Endodermal cell (in vitro differentiated cells): ENCODE results near the gene TBCEL. TPM values are rescaled to one million over a fixed set of nuclear protein-coding genes. Genes with fewer than 3 reads are reported as not detected.

Experiments
- DNase-seq: peaks from one replicate; pipeline ENCODE4 v3.0.0-alpha.2; 2017
- H3K27ac ChIP-seq: 2 replicates; pipeline ENCODE4 v1.5.1; 2013; ENCODE audit warnings: mild to moderate bottlenecking, low read depth, low read length, moderate library complexity
- H3K27me3 ChIP-seq: 2 replicates; pipeline ENCODE4 v1.6.1; 2013; ENCODE audit warnings: mild to moderate bottlenecking, low read length, moderate library complexity; ENCODE audit not compliant: insufficient read depth, control insufficient read depth, poor library complexity, severe bottlenecking
- H3K36me3 ChIP-seq: 2 replicates; pipeline ENCODE4 v1.7.0; 2013; ENCODE audit warnings: mild to moderate bottlenecking, low read length, moderate library complexity; ENCODE audit not compliant: control insufficient read depth, insufficient read depth
- H3K4me1 ChIP-seq: one replicate; pipeline ENCODE4 v1.7.0; 2013; ENCODE audit warnings: low read length; ENCODE audit not compliant: control insufficient read depth, insufficient read depth
- H3K4me3 ChIP-seq: 2 replicates; pipeline ENCODE4 v1.5.1; 2013; ENCODE audit warnings: mild to moderate bottlenecking, low read length, moderate library complexity
- H3K9ac ChIP-seq: 2 replicates; pipeline ENCODE4 v1.6.1; 2013; ENCODE audit warnings: mild to moderate bottlenecking, low read length, moderate library complexity; ENCODE audit not compliant: poor library complexity, severe bottlenecking; ENCODE audit errors: extremely low read depth
- H3K9me3 ChIP-seq: 2 replicates; pipeline ENCODE4 v1.6.1; 2013; ENCODE audit warnings: mild to moderate bottlenecking, low read length, moderate library complexity; ENCODE audit not compliant: control insufficient read depth
- H3K27ac Mint-ChIP-seq: 2 replicates; pipeline ENCODE4 v1.8.0; 2020; ENCODE audit warnings: mixed read lengths
- H3K27me3 Mint-ChIP-seq: 2 replicates; pipeline ENCODE4 v1.8.0; 2021; ENCODE audit warnings: mild to moderate bottlenecking, mixed read lengths; ENCODE audit not compliant: insufficient read depth
- H3K36me3 Mint-ChIP-seq: 2 replicates; pipeline ENCODE4 v1.8.0; 2020; ENCODE audit warnings: low read depth, mixed read lengths
- H3K4me1 Mint-ChIP-seq: 2 replicates; pipeline ENCODE4 v1.8.0; 2020; ENCODE audit warnings: mixed read lengths
- H3K4me3 Mint-ChIP-seq: 2 replicates; pipeline ENCODE4 v1.8.0; 2020; ENCODE audit warnings: mild to moderate bottlenecking, moderate library complexity, mixed read lengths
- H3K9me3 Mint-ChIP-seq: 2 replicates; pipeline ENCODE4 v1.8.0; 2020; ENCODE audit warnings: mild to moderate bottlenecking, mixed read lengths
- CTCF ChIP-seq: fragments of 200-600 bp; sonication (generic); conservative IDR thresholded peaks from 2 replicates; pipeline ENCODE4 v1.5.0; 2021; ENCODE audit warnings: antibody characterized with exemption, mild to moderate bottlenecking
- WGBS, 2 experiments: methylation state at CpG; one replicate each; pipeline versions ENCODE4 v1.1.5 to v1.1.7; 2013; ENCODE audit warnings: missing lambda C conversion rate in 2 of 2, mixed read lengths in 1 of 2; ENCODE audit not compliant: insufficient coverage in 1 of 2, insufficient read length in 1 of 2; 5-methylcytosine and 5-hydroxymethylcytosine counted together
- total RNA-seq, 2 donors: library from RNA; stranded (reverse); fragmentation: NEBNext Ultra II Directional in 1 of 2; extraction: Animal tissue kit (Norgen Biotek cat#: 25700) in 1 of 2; gene quantifications; 2 replicates in 1 of 2; 3 replicates in 1 of 2; pipeline ENCODE4 v1.2.1, GENCODE V29; 2021

Gene TBCEL
- total RNA-seq, 2 donors from 2014 or later = 23.5 to 26.1 TPM

GRCh38 chr11:121063728-121064127, 39.8 kb downstream of the TBCEL start:
- Mint-ChIP-seq H3K27me3 (no peaks in the 10 kb centered on the region), H3K4me1 (no peaks in the 10 kb centered on the region), H3K27ac (no peak overlapping the region), H3K36me3 (peaks cover 50% of the 10 kb centered on the region), H3K4me3 (no peak overlapping the region), H3K9me3 (no peaks in the 10 kb centered on the region)
- no peaks in the 10 kb centered on the region for H3K27me3 ChIP-seq
- no peak overlapping the region for H3K9ac ChIP-seq
- peak; percentile 75 for TF ChIP-seq CTCF
- H3K4me1 ChIP-seq = no peaks in the 10 kb centered on the region
- no peaks in the 10 kb centered on the region for H3K9me3 ChIP-seq
- 86% methylated on average over 2 of the region's 2 CpGs; no CpG with 5 or more reads in 1 of the 2 experiments for WGBS, 2 experiments
- peaks cover 54% of the 10 kb centered on the region for H3K36me3 ChIP-seq
- peak; percentile 42 for DNase-seq
- H3K4me3 ChIP-seq = no peak overlapping the region
- no peak overlapping the region for H3K27ac ChIP-seq

GRCh38 chr11:121066623-121067022, 42.7 kb downstream of the TBCEL start:
- TF ChIP-seq CTCF = no peak
- Histone ChIP-seq H3K27ac (no peak overlapping the region), H3K9ac (no peak overlapping the region), H3K27me3 (no peaks in the 10 kb centered on the region), H3K4me3 (no peak overlapping the region), H3K9me3 (peaks cover 4% of the 10 kb centered on the region), H3K36me3 (peaks cover 47% of the 10 kb centered on the region), H3K4me1 (no peaks in the 10 kb centered on the region)
- no peak for DNase-seq
- peaks cover 6% of the 10 kb centered on the region for H3K9me3 Mint-ChIP-seq
- no peaks in the 10 kb centered on the region for H3K27me3 Mint-ChIP-seq
- 89 to 100% methylated on average over 1 to 2 of the region's 3 CpGs for WGBS, 2 experiments
- H3K36me3 Mint-ChIP-seq = peaks cover 64% of the 10 kb centered on the region
- H3K27ac Mint-ChIP-seq = no peak overlapping the region
- no peak overlapping the region for H3K4me3 Mint-ChIP-seq
- H3K4me1 Mint-ChIP-seq = no peaks in the 10 kb centered on the region

- Mint-ChIP-seq H3K36me3 (peaks cover 66% of the 10 kb centered on the region), H3K9me3 (peaks cover 6% of the 10 kb centered on the region), H3K4me3 (no peak overlapping the region), H3K27me3 (no peaks in the 10 kb centered on the region), H3K4me1 (no peaks in the 10 kb centered on the region), H3K27ac (no peak overlapping the region)
- H3K4me1 ChIP-seq = no peaks in the 10 kb centered on the region
- 89% methylated on average over 3 of the region's 3 CpGs; no CpG with 5 or more reads in 1 of the 2 experiments for WGBS, 2 experiments
- H3K27ac ChIP-seq = no peak overlapping the region
- no peak for TF ChIP-seq CTCF
- DNase-seq = no peak
- no peak overlapping the region for H3K4me3 ChIP-seq
- peaks cover 47% of the 10 kb centered on the region for H3K36me3 ChIP-seq
- no peak overlapping the region for H3K9ac ChIP-seq
- peaks cover 4% of the 10 kb centered on the region for H3K9me3 ChIP-seq
- no peaks in the 10 kb centered on the region for H3K27me3 ChIP-seq
These were observed 43.1 kb downstream of the TBCEL start for GRCh38 chr11:121067026-121067425.
